ENCODE measurements around the gene RACGAP1. TPM values are rescaled to one million over a fixed set of nuclear protein-coding genes. Genes with fewer than 3 reads are reported as not detected.

The RACGAP1 gene
- total RNA-seq, 3 donors from 2014 or later (not counting 1 experiment from before 2014, with no cell fraction given) = 6.1 to 11.6 (median 8.7) TPM

- DNase-seq (no peak), ATAC-seq (no peak)
- intact Hi-C loops (cut with micrococcal nuclease) = no loop called here
- Mint-ChIP-seq H3K4me3 (no peak overlapping the region), H3K27ac (no peak overlapping the region), H3K4me1 (peaks cover 11 to 24% of the 10 kb centered on the region in 2 donors), H3K9me3 (peaks cover 0 to 2% of the 10 kb centered on the region in 2 donors), H3K27me3 (ENCODE audit: low read depth in 2 of 2) (no peaks in the 10 kb centered on the region), H3K36me3 (peaks cover 5% of the 10 kb centered on the region)
- WGBS (ENCODE audit: insufficient coverage) = 95% methylated on average over 4 of the region's 4 CpGs
- TF ChIP-seq CTCF (IDR thresholded peaks at IDR 0.05) = no peak
- no peak overlapping the region for H3K4me3 ChIP-seq (ENCODE audit: low read length)
- no peak overlapping the region for H3K27ac ChIP-seq (ENCODE audit: low read length)
- H3K36me3 ChIP-seq (ENCODE audit: control insufficient read depth, insufficient read depth, low read length) = no peaks in the 10 kb centered on the region
- H3K27me3 ChIP-seq (ENCODE audit: control insufficient read depth, insufficient read depth, low read length) = no peaks in the 10 kb centered on the region
- H3K4me1 ChIP-seq (ENCODE audit: control insufficient read depth, insufficient read depth, low read length) = peaks cover 7% of the 10 kb centered on the region
- no peaks in the 10 kb centered on the region for H3K9me3 ChIP-seq (ENCODE audit: control insufficient read depth, insufficient read depth, low read length)
Observed at GRCh38 chr12:50021031-50021430, 4.3 kb downstream of the RACGAP1 start.

GRCh38 chr12:50019524-50019923 is 5.8 kb downstream of the RACGAP1 start:
- ATAC-seq (no peak), DNase-seq (no peak)
- Mint-ChIP-seq H3K4me1 (peaks cover 0 to 11% of the 10 kb centered on the region in 2 donors), H3K27ac (no peak overlapping the region), H3K9me3 (no peaks in the 10 kb centered on the region), H3K4me3 (no peak overlapping the region), H3K36me3 (no peaks in the 10 kb centered on the region), H3K27me3 (ENCODE audit: low read depth in 2 of 2) (no peaks in the 10 kb centered on the region)
- WGBS (ENCODE audit: insufficient coverage) = 92% methylated on average over 2 of the region's 2 CpGs
- intact Hi-C loops (cut with micrococcal nuclease) = no loop called here
- Histone ChIP-seq H3K9me3 (ENCODE audit: control insufficient read depth, insufficient read depth, low read length) (no peaks in the 10 kb centered on the region), H3K27ac (ENCODE audit: low read length) (no peak overlapping the region), H3K4me3 (ENCODE audit: low read length) (no peak overlapping the region), H3K36me3 (ENCODE audit: control insufficient read depth, insufficient read depth, low read length) (no peaks in the 10 kb centered on the region), H3K4me1 (ENCODE audit: control insufficient read depth, insufficient read depth, low read length) (peaks cover 2% of the 10 kb centered on the region), H3K27me3 (ENCODE audit: control insufficient read depth, insufficient read depth, low read length) (no peaks in the 10 kb centered on the region)
- no peak for TF ChIP-seq CTCF (IDR thresholded peaks at IDR 0.05)

- WGBS (ENCODE audit: insufficient coverage) = 95% methylated on average over 2 of the region's 2 CpGs
- Mint-ChIP-seq H3K36me3 (no peaks in the 10 kb centered on the region), H3K27me3 (ENCODE audit: low read depth in 2 of 2) (no peaks in the 10 kb centered on the region), H3K4me1 (peaks cover 0 to 7% of the 10 kb centered on the region in 2 donors), H3K4me3 (no peak overlapping the region), H3K27ac (no peak overlapping the region), H3K9me3 (no peaks in the 10 kb centered on the region)
- H3K4me3 ChIP-seq (ENCODE audit: low read length) = no peak overlapping the region
- no peaks in the 10 kb centered on the region for H3K4me1 ChIP-seq (ENCODE audit: control insufficient read depth, insufficient read depth, low read length)
- no peaks in the 10 kb centered on the region for H3K9me3 ChIP-seq (ENCODE audit: control insufficient read depth, insufficient read depth, low read length)
- H3K27me3 ChIP-seq (ENCODE audit: control insufficient read depth, insufficient read depth, low read length) = no peaks in the 10 kb centered on the region
- ATAC-seq (no peak), DNase-seq (no peak)
- H3K36me3 ChIP-seq (ENCODE audit: control insufficient read depth, insufficient read depth, low read length) = no peaks in the 10 kb centered on the region
- no peak for TF ChIP-seq CTCF (IDR thresholded peaks at IDR 0.05)
- H3K27ac ChIP-seq (ENCODE audit: low read length) = no peak overlapping the region
- intact Hi-C loops (cut with micrococcal nuclease) = no loop called here
Observed at GRCh38 chr12:50018968-50019367, 6.3 kb downstream of the RACGAP1 start.

- H3K4me3 Mint-ChIP-seq = no peak overlapping the region
- Histone ChIP-seq H3K9me3 (ENCODE audit: control insufficient read depth, insufficient read depth, low read length) (no peaks in the 10 kb centered on the region), H3K4me3 (ENCODE audit: low read length) (no peak overlapping the region), H3K27ac (ENCODE audit: low read length) (no peak overlapping the region), H3K4me1 (ENCODE audit: control insufficient read depth, insufficient read depth, low read length) (no peaks in the 10 kb centered on the region), H3K36me3 (ENCODE audit: control insufficient read depth, insufficient read depth, low read length) (no peaks in the 10 kb centered on the region), H3K27me3 (ENCODE audit: control insufficient read depth, insufficient read depth, low read length) (no peaks in the 10 kb centered on the region)
- TF ChIP-seq CTCF (IDR thresholded peaks at IDR 0.05) = no peak
- 100% methylated on average over 2 of the region's 3 CpGs for WGBS (ENCODE audit: insufficient coverage)
- ATAC-seq (no peak), DNase-seq (no peak)
- no peaks in the 10 kb centered on the region for H3K27me3 Mint-ChIP-seq (ENCODE audit: low read depth in 2 of 2)
- no peaks in the 10 kb centered on the region for H3K9me3 Mint-ChIP-seq
- intact Hi-C loops (cut with micrococcal nuclease) = no loop called here
- H3K27ac Mint-ChIP-seq = no peak overlapping the region
- H3K36me3 Mint-ChIP-seq = no peaks in the 10 kb centered on the region
- peaks cover 4 to 16% of the 10 kb centered on the region in 2 donors for H3K4me1 Mint-ChIP-seq
Observed at GRCh38 chr12:50018154-50018553, 7.1 kb downstream of the RACGAP1 start.

Measured in natural killer cell (primary cell).